HS-5 (cell line): ENCODE measurements around the gene TULP1.
A peak's percentile ranks its signal among the peaks of the same experiment; 100 is the strongest.
"Not testable (repeated sequence)": the region's sequence is repeated elsewhere in the genome, so short reads cannot be mapped to it uniquely, and the experiment has no call there.

Experiments
- DNase-seq: peaks from one replicate; pipeline ENCODE4 v3.0.0-alpha.2; 2012; ENCODE audit warnings: low read depth

Gene TULP1

DNA sequence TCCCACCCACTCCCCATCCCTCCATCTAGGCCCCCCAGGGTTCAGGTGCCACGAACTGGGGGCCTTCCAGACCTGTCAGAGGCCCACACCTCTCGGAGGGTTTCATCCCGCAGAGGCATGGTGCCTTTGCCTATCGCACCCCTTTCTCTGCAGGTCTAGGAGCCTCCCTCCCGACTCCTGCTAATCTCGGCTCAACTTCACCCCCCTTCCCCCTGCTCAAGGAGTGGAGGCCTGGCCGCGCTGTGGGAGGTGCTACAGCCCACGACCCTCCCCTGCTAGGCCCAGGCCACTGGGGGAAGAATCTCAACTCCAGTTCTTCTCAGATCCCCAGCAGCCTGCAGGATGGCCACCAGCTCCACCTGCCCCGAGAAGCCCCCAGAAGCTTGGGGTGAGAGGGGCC lies at the start of gene TULP1:
Gene TULP1 (minus strand): TSS at position 157 of the 400 bp plus-strand sequence. CDS start 38 bp downstream, at position 119.
- DNase-seq, result no peak

GRCh38 chr6:35562060-35562459 lies 49.4 kb upstream of the TULP1 start:
- no peak for DNase-seq

GRCh38 chr6:35561113-35561512 lies 48.4 kb upstream of the TULP1 start:
- no peak for DNase-seq

GRCh38 chr6:35558571-35558970 lies 45.9 kb upstream of the TULP1 start:
- DNase-seq, result no peak

GRCh38 chr6:35557239-35557638 lies 44.5 kb upstream of the TULP1 start:
- no peak for DNase-seq

DNA sequence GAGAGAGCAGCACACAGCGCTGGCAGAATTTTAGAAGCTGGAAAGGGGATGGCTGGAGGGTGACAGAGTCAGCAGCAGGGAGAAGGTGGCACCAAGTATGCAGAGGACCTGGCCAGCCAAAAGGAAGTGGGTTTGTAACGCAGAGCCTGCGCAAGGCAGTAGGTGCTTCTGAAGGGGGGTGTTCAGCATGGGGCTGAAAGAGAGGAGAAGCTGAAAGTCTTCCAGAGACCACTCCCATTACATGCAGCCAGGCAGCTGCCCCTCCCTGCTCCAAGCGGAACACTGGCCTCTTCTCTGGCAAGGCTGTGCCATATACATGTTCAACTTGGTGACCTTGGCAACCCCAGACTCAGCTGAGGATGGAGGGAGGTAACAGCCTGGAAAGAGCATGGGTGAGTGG lies 42.1 kb upstream of the TULP1 start:
- no peak for DNase-seq

- no peak for DNase-seq
Observed at GRCh38 chr6:35553315-35553714, 40.6 kb upstream of the TULP1 start.

DNA sequence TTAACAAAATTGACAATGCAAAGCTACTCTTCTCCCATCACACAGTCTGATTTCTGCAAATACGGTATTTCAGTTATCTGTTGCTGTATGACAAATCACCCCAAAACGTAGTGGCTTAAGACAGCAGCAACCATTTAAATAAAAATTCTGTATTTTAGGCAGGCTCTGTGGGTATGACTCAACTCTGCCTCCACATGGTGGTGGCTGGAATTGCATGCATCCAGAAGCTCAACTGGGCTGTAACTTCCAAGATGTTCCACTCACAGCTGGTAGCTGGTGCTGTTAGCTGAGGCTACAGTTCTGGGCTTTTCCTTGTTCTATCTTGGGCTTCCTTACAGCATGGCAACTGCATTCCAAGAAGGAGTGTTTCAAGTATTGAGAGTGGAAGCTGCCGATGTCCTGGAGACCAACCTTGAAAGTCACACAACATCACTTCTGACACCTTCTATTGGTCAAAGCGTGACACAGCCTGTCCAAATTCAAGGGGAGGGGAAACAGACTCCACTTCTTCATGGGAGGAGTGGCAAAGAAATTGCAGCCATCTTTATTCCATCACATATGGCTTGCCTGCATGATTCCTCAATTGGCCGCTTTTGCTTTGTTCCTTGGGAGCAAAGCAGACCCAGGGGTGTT lies 39.7 kb upstream of the TULP1 start:
- DNase-seq, result no peak

DNA sequence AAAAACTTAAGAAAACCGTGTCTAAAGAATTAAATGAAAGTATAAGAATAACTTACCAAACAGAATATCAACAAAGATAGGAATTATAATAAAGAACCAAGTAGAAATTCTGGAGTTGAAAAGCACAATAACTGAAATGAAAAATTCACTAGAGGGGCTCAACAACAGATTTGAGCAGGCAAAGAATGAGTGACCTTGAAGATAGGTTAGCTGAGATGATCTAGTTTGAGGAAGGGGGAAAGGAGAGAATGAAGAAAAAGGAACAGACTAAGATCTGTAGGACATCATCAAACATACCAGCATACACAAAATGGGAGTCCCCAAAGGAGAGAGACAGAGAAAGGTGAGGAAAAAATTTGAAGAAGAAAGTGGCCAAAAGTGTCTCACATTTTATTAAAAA lies 37.7 kb upstream of the TULP1 start:
- no peak for DNase-seq

- DNase-seq, result no peak
Observed at GRCh38 chr6:35547676-35548075, 35.0 kb upstream of the TULP1 start.

DNA sequence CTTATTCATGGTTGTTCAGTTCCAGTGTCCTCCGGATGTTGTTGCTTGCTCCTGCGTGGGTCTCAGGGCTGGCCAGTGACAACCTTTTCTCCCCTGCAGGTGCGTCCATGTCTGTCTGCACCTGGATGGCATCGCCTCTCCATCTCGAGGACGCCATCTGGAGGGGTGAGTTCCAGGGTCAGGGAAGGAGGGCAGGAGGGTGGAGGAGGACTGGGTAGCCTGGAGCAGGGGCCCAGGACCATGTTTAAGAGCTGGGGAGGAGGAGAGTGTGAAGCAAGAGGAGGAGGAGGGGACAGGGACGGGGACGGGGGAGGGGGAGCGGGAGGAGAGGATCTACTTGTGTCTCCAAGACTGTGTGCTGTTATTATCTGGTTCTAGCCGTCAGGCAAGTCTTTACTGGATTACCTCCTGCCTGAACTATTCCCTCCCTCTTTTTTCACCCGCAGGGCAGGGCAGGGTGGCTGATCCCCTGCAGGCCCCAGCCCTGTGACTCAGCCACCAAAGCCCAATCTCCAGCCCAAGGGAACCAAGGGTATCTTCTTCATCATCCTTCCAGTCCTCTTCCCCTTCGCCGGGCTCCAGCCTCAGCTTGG lies 32.2 kb upstream of the TULP1 start:
- DNase-seq, result no peak

GRCh38 chr6:35543459-35544193 lies 30.9 kb upstream of the TULP1 start:
- no peak for DNase-seq

- no peak for DNase-seq
Observed at GRCh38 chr6:35541836-35542235, 29.1 kb upstream of the TULP1 start.

DNA sequence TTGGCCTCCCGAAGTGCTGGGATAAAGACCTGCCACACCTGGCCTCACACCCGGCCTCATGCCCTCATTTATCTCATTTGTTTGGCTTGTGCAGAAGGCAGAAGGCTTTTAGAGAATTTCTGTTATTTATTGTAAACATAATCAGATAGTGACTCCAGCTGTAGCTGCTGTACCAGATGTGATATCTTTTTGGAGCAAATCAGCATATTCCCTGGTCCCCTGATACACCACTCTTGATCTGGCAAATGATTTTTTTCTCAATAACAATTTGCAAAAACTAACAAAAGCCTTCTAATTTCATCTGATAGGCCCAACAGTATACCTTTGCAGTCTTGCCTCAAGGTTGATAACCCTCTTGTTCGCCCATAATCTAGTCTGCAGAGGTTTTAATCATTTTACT lies 26.5 kb upstream of the TULP1 start:
- no peak for DNase-seq

GRCh38 chr6:35535847-35536246 lies 23.2 kb upstream of the TULP1 start:
- DNase-seq, result not testable (repeated sequence)

GRCh38 chr6:35534407-35535170 lies 21.9 kb upstream of the TULP1 start:
- DNase-seq, result no peak

- DNase-seq, result no peak
Observed at GRCh38 chr6:35533981-35534380, 21.3 kb upstream of the TULP1 start.

DNA sequence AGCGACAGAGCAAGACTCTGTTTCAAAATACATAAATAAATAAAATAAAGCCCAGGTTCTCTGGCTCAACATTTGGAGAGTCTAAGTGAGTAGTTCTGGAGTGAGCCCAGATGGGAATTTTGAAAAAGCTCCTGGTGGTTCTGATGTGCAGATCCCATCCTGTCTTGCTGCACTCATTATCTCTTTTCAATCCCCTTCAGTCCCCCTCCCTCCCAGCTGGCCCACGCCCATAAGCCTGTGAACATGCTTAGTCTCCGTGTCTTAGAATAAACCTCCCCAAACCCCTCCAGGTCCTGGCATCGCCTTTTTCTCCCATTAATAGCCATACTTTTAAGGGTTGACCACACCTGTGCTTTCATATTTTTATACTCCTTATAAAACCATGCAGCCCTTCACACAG lies 19.4 kb upstream of the TULP1 start:
- DNase-seq, result no peak

DNA sequence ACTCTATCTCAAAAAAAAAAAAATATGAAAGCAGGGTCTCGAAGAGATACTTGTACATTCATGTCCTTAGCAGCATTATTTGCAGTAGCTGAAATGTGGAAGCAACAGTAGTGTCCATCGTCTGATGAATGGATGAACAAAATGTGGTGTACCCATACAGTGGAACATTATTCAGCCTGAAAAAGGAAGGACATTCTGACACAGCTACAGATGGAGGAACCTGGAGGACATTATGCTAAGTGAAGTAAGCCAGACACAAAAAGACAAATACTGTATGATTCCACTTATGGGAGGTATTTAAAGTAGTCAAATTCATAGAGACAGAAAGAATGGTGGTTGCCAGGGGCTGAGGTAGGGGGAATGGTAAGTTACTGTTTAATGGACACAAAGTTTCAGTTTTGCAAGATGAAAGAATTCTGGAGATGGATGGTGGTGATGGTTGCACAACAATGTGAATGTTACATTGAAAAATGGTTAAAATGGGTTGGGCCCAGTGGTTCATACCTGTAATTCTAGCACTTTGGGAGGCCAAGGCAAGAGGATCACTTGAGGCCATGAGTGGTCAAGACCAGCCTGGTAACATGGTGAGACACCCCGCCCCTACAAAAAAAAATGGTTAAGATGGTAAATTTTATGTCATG lies 11.8 kb upstream of the TULP1 start:
- DNase-seq, result no peak

DNA sequence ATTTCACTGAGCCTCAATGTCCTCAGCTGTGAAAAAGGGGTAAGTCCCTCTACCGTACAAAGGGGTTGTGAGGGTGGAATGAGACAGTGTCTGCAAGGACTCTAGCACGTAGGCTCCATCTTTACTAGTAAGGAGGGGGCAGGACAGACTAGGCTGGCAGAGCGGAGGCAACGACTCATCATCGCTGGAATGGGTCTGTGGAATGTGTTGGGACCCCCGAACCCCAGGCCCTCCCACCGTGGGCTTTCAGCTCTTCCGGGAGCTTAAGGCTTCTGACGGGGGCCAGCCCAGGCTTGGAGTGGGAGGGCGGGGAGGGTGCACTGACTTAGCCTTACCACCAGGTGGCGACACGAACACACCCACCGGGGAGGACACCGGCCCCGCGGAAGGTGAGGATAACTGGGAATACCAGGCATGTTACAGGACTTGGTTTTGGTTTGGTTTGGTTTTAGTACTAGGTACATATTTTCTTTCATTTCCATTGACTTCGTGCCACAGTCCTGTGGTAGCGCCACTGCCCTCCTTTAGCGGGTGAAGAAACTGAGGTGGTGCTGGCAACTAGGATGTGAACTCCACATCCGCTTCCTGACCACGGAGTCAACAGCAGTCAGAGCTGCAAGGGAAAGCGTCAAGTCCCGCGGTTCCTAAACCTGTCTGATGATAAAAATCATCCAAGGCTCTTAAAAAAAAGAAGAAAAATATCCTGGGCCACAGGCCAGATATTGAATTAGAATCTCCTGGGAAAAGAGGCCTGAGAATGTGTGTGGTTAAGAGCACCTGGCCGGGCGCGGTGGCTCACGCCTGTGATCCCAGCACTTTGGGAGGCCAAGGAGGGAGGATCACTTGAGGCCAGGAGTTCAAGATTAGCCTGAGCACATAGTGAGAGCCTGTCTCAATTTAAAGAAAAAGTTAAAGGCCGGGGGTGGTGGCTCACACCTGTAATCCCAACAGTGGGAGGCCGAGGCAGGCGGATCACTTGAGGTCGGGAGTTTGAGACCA lies 10.3 kb upstream of the TULP1 start:
- DNase-seq, result peak; percentile 13

- no peak for DNase-seq
Observed at GRCh38 chr6:35522151-35522550, 9.5 kb upstream of the TULP1 start.
